ENCODE measurements around the gene GPR35.
A peak's percentile ranks its signal among the peaks of the same experiment; 100 is the strongest.
"Not testable (repeated sequence)": the region's sequence is repeated elsewhere in the genome, so short reads cannot be mapped to it uniquely, and the experiment has no call there.

The GPR35 gene

DNA sequence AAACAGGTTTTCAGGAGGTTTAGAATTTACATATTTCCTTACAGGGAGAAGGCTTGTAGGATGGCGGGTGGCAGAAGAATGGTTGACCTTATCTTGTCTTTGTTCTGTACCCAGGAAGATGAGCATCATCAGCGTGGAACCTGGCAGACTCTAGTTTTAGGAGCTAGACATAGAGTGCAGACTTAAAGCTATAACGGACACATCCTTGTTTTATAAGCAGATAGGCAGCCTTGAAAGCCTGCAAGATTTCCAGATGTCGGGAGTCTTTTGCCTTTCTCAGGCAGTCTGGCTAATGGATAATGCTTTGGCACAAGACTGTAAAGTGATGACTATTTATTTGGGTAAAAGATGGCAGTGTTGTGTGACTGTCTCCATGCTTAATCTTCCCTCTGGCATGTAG is 45.7 kb downstream of the GPR35 start:
- no peak for DNase-seq

DNA sequence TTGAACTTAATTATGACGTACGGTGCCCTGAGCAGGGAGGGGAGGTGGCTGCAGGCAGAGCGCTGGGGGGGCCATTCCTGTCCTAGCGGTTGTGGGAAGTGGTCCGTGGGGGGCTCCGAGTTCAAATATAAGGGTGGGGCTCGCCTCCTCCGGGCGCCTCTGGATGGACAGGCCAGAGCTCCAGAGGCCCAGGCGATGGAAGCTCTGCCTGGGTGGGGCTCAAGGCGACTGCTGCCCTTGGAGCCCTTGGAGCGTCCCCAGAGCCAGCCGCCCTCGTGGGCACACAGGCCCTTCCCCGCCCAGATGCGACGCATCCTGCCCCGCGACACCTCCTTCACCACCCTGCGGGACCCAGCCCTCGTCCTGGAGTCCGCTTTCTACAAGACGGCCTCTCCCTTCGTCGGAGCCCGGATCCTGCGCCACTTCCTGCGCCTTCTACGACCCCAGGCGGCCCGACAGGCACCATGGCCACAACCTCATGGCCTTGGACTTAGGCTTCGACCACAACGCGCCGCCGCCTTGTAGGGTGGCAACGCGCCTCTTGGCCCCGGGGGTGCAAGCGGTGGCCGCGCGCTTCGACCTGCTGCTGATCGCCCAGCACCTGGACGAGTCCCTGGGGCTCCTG is 46.9 kb downstream of the GPR35 start:
- DNase-seq, result no peak

DNA sequence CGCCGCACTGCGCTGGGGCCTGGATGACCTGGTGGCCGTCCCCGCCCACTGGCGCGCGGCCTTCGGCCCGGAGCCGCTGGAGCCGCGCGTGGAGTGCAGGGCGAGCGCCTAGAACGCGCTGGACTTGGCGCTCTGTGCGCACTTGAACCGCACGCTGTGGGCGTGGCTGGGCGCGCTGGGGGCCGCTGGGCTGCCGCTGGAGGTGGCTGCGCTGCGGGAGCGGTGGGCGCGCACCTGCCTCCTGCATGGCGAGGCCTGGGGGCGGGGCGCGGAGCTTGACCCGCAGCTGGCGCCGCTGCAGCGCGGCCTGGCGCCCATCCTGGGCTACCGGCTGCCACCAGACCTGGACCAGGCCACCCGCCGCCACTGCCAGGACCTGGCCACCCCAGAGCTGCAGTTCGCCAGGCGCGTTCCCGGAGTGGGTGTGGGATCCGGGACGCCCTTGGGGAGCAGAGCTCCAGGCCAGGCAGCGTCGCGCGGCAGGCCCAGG is 47.5 kb downstream of the GPR35 start:
- no peak for DNase-seq

DNA sequence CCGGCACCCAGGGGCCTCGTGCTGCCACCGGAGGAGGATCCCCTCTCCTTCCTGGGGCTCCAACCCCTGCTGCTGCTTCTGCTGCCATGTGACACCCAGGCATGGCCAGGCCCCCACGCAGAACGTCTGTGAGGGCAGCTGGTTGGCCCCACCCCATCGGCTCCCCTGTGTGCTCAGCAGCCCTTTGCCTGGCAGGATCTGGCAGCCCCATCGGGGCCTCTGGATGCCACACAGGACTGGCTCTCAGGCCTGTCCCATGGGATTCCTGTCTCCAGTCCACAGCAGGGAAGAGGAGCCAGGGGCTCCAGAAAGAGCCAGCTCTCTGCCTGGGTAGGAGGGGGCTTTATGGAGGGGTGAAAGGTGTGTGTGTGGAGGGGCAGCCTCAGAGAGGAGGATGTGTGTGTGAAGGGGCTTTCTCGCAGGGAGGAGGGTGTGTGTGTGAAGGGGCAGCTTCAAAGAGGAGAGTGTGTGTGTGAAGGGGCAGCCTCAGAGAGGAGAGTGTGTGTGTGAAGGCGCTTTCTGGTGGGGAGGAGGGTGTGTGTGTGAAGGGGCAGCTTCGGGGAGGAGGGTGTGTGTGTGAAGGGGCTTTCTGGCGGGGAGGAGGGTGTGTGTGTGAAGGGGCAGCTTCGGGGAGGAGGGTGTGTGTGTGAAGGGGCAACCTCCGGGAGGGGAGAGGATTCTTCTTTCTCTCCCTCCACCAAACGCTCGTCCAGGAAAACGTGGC is 49.3 kb downstream of the GPR35 start:
- DNase-seq, result peak; percentile 32

DNA sequence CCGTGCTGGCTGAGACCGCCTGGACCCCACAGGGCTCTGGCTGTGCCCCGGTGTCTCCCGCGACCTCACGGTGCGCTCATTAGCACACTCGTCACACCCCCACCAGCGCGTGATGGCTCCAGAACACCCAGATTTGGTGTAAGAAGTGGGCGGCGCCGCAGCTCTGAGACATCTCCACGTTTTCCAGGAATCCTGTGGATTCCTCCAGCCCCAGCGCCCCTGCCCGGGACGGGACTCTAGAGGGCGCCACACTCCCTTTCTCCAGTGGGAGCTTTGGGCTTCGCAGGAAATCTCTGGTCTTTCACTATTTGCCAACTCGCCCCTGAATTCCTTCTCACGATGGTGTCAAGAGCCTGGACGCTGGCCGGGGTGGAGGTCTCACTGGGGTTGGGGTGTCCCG is 50.1 kb downstream of the GPR35 start:
- not testable (repeated sequence) for DNase-seq

DNA sequence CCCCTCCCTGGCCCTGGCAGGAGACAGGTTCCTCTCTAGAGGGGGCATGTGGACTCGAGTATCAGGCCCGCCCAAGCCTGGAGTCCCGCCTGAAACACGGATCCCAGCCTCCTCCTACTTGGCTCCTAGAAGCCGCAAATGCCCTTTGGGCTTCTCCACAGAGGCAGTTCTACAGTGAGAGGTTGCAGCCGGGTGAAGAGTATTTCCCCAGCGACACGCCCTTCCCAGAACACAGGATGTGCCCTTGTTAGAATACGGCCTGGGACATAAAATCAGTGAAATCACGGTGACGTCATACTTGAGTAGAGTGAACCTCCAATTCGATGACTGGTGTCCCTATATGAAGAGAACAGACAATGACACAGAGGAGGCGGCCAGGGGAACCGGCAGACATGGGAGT is 52.8 kb downstream of the GPR35 start:
- not testable (repeated sequence) for DNase-seq

DNA sequence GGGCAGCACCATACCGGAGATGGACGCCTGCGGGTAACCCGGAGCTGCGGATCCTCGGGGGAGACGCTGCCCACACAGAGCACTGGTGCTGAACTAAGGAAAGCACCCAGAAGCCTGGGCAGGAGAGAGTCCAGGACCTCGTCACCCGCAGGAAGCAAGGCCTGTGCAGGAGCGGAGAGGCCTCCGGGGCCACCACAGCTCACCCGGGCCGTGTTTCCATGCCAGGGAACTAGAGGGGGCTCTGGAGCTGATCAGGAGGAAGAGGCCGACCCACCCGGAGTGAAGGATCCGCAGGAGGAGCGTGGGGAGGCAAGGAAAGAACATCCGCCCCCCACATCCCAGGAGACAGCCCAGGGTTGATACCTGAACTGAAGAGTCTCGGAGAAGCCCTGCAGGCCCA is 53.6 kb downstream of the GPR35 start:
- DNase-seq, result not testable (repeated sequence)

DNA sequence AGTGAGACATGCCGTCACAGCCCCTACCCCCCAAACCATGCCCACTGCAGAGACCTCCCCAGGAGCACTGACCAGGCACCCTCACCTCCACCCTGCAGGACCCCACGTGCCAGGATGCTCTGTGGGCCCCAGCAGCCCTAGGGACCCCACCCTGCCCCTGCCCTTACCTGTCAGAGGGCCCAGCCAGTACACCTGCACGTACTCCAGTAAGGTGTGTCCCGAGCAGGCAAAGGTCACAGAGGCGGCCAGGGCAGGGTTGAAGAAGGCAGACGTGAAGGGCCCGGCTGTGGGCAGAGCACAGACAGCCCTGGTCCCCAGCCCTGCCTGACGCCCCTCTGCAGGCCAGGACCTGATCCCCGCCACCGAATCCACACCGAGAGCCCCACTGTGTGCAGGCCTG is 54.9 kb downstream of the GPR35 start:
- not testable (repeated sequence) for DNase-seq
